OCI-LY1 (cell line): Measurements from ENCODE around the gene TRIM29.
A peak's percentile ranks its signal among the peaks of the same experiment; 100 is the strongest.

Experiments used
- H2AFZ ChIP-seq: fragments of 200-600 bp; sonication (generic), shearing (Covaris generic); 2 replicates; pipeline ENCODE4 v1.6.0; 2014; ENCODE audit warnings: antibody characterized with exemption, mild to moderate bottlenecking, low read length
- H3F3A ChIP-seq: fragments of 200-600 bp; sonication (generic), shearing (Covaris generic); 2 replicates; pipeline ENCODE4 v1.6.0; 2014; ENCODE audit warnings: mild to moderate bottlenecking, antibody characterized with exemption, low read length, moderate library complexity; ENCODE audit not compliant: insufficient read depth
- H3K27ac ChIP-seq: fragments of 200-600 bp; sonication (generic); 2 replicates; pipeline ENCODE4 v1.5.1; 2014; ENCODE audit warnings: low read length, mixed run types, mild to moderate bottlenecking, low read depth; ENCODE audit not compliant: poor library complexity, severe bottlenecking
- H3K27me3 ChIP-seq: fragments of 200-600 bp; sonication (generic); 2 replicates; pipeline ENCODE4 v1.6.0; 2014; ENCODE audit warnings: antibody characterized with exemption, mild to moderate bottlenecking, low read length, moderate library complexity; ENCODE audit not compliant: insufficient read depth
- H3K36me3 ChIP-seq: fragments of 200-600 bp; sonication (generic); 2 replicates; pipeline ENCODE4 v1.6.1; 2014; ENCODE audit warnings: mild to moderate bottlenecking, antibody characterized with exemption, low read length, moderate library complexity, mixed read lengths; ENCODE audit not compliant: insufficient read depth
- H3K4me1 ChIP-seq: fragments of 200-600 bp; sonication (generic); 2 replicates; pipeline ENCODE4 v1.5.1; 2014; ENCODE audit warnings: mild to moderate bottlenecking, low read length, moderate library complexity; ENCODE audit not compliant: insufficient read depth, severe bottlenecking
- H3K4me2 ChIP-seq: fragments of 200-600 bp; sonication (generic), shearing (Covaris generic); 2 replicates; pipeline ENCODE4 v1.6.1; 2014; ENCODE audit warnings: low read length
- H3K4me3 ChIP-seq: fragments of 200-600 bp; sonication (generic); 2 replicates; pipeline ENCODE4 v1.5.1; 2014; ENCODE audit warnings: low read length, low read depth, mild to moderate bottlenecking, mixed read lengths; ENCODE audit not compliant: poor library complexity, severe bottlenecking
- H3K79me2 ChIP-seq: fragments of 200-600 bp; shearing (Covaris generic); 2 replicates; pipeline ENCODE4 v1.6.1; 2016; ENCODE audit warnings: mixed run types, low read length, mixed read lengths; ENCODE audit not compliant: insufficient read depth
- H3K9ac ChIP-seq: fragments of 200-600 bp; sonication (generic), shearing (Covaris generic); 2 replicates; pipeline ENCODE4 v1.6.1; 2014; ENCODE audit warnings: mild to moderate bottlenecking, low read length, mixed read lengths
- H3K9me2 ChIP-seq: fragments of 200-600 bp; sonication (generic), shearing (Covaris generic); 2 replicates; pipeline ENCODE4 v1.6.1; 2014; ENCODE audit warnings: low read depth, mild to moderate bottlenecking, low read length, mixed read lengths
- H3K9me3 ChIP-seq: fragments of 200-600 bp; shearing (Covaris generic); 2 replicates; pipeline ENCODE4 v1.6.1; 2014; ENCODE audit warnings: low read length, mixed read lengths
- H4K20me1 ChIP-seq: fragments of 200-600 bp; sonication (generic), shearing (Covaris generic); 2 replicates; pipeline ENCODE4 v1.6.0; 2016; ENCODE audit warnings: mild to moderate bottlenecking, low read length; ENCODE audit not compliant: insufficient read depth
- CTCF ChIP-seq: fragments of 200-600 bp; sonication (generic), shearing (Covaris generic); IDR thresholded peaks from 2 replicates; pipeline ENCODE4 v1.5.1; 2017; ENCODE audit warnings: mild to moderate bottlenecking, antibody characterized with exemption, low read length, moderate library complexity, mixed read lengths
- EZH2 ChIP-seq: fragments of 200-600 bp; sonication (generic), shearing (Covaris generic); IDR thresholded peaks from 2 replicates; pipeline ENCODE4 v1.8.0; 2017; ENCODE audit warnings: borderline replicate concordance, mixed run types, mild to moderate bottlenecking, antibody characterized with exemption, low read length, moderate library complexity, mixed read lengths

TRIM29 gene

GRCh38 chr11:120086651-120087050 lies 51.3 kb downstream of the TRIM29 start:
- Histone ChIP-seq H3K9me2 (no peaks in the 10 kb centered on the region), H2AFZ (no peak overlapping the region), H3K9me3 (no peaks in the 10 kb centered on the region), H3K79me2 (no peaks in the 10 kb centered on the region), H3K27me3 (no peaks in the 10 kb centered on the region), H3K9ac (no peak overlapping the region), H3F3A (no peaks in the 10 kb centered on the region), H3K36me3 (no peaks in the 10 kb centered on the region; the same call in 1 of the 2 replicates), H3K4me2 (no peak overlapping the region), H3K27ac (no peak overlapping the region), H4K20me1 (no peaks in the 10 kb centered on the region), H3K4me1 (no peaks in the 10 kb centered on the region), H3K4me3 (no peak overlapping the region)
- TF ChIP-seq CTCF (no peak), EZH2 (no peak)

GRCh38 chr11:120079750-120080610 lies 57.9 kb downstream of the TRIM29 start:
- Histone ChIP-seq H4K20me1 (no peaks in the 10 kb centered on the region), H3K9me2 (no peaks in the 10 kb centered on the region), H3K4me2 (no peak overlapping the region), H3K4me3 (no peak overlapping the region), H3K79me2 (no peaks in the 10 kb centered on the region), H3K9me3 (no peaks in the 10 kb centered on the region), H3F3A (no peaks in the 10 kb centered on the region), H2AFZ (no peak overlapping the region), H3K9ac (no peak overlapping the region), H3K36me3 (no peaks in the 10 kb centered on the region; the same call in 1 of the 2 replicates), H3K27ac (no peak overlapping the region), H3K27me3 (no peaks in the 10 kb centered on the region), H3K4me1 (no peaks in the 10 kb centered on the region)
- TF ChIP-seq EZH2 (no peak), CTCF (peak; percentile 32; the same call in 1 of the 2 replicates)

- no peaks in the 10 kb centered on the region for H4K20me1 ChIP-seq
- no peak overlapping the region for H3K9ac ChIP-seq
- no peaks in the 10 kb centered on the region for H3K27me3 ChIP-seq
- no peak for TF ChIP-seq EZH2
- H3K9me3 ChIP-seq = no peaks in the 10 kb centered on the region
- H3K9me2 ChIP-seq = no peaks in the 10 kb centered on the region
- no peaks in the 10 kb centered on the region for H3K4me1 ChIP-seq
- H3K27ac ChIP-seq = no peak overlapping the region
- H3F3A ChIP-seq = no peaks in the 10 kb centered on the region
- no peak overlapping the region for H3K4me2 ChIP-seq
- no peaks in the 10 kb centered on the region; the same call in 1 of the 2 replicates for H3K36me3 ChIP-seq
- H2AFZ ChIP-seq = no peak overlapping the region
- no peaks in the 10 kb centered on the region for H3K79me2 ChIP-seq
- no peak overlapping the region for H3K4me3 ChIP-seq
Measured at GRCh38 chr11:120078397-120078796, 59.5 kb downstream of the TRIM29 start.

GRCh38 chr11:120074076-120074475 lies 63.8 kb downstream of the TRIM29 start:
- Histone ChIP-seq H3K4me3 (no peak overlapping the region), H3K4me1 (no peaks in the 10 kb centered on the region), H3K36me3 (no peaks in the 10 kb centered on the region), H3K27me3 (no peaks in the 10 kb centered on the region), H3F3A (no peaks in the 10 kb centered on the region), H2AFZ (no peak overlapping the region), H3K4me2 (no peak overlapping the region), H3K27ac (no peak overlapping the region), H3K79me2 (no peaks in the 10 kb centered on the region), H3K9me3 (no peaks in the 10 kb centered on the region), H4K20me1 (no peaks in the 10 kb centered on the region), H3K9me2 (no peaks in the 10 kb centered on the region), H3K9ac (no peak overlapping the region)
- TF ChIP-seq EZH2 (no peak), CTCF (no peak)
